LHCN-M2 (cell line): Measurements from ENCODE around the gene NKX1-2. TPM values are rescaled to one million over a fixed set of nuclear protein-coding genes. Genes with fewer than 3 reads are reported as not detected.

Experiments
- DNase-seq: peaks from one replicate; pipeline ENCODE4 v3.0.0-alpha.2; 2012; ENCODE audit warnings: low read depth
- total RNA-seq: library from RNA; depleted of rRNA; stranded (reverse); fragments of >200 nt; gene quantifications from 2 replicates; pipeline ENCODE4 v1.2.3, GENCODE V29; 2014

NKX1-2 gene
- total RNA-seq, 1 experiment from 2014 or later = not detected

GRCh38 chr10:124476043-124476725 is 26.3 kb upstream of the NKX1-2 start:
- DNase-seq = no peak

- no peak for DNase-seq
Observed at GRCh38 chr10:124474514-124475070, 24.8 kb upstream of the NKX1-2 start.

DNA sequence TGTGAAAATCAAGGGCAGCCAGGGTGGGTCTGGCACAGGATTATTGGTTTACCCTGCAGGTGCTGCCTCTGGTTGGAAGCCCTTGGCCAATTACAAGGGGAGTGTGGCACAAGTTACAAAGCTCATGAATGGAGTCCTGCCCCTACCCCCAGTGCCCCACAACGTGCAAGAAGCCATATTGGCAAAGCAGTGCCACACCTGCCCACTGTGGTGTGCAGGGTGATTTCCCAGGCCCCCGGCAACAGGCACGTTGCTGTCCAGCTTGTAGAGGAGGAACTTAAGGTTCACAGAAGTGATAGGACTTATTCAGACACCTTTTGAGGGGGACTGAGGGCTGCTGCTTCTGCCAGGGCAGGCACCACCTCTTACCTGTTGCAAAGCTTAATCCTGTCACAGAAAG is 23.2 kb upstream of the NKX1-2 start:
- DNase-seq = no peak

DNA sequence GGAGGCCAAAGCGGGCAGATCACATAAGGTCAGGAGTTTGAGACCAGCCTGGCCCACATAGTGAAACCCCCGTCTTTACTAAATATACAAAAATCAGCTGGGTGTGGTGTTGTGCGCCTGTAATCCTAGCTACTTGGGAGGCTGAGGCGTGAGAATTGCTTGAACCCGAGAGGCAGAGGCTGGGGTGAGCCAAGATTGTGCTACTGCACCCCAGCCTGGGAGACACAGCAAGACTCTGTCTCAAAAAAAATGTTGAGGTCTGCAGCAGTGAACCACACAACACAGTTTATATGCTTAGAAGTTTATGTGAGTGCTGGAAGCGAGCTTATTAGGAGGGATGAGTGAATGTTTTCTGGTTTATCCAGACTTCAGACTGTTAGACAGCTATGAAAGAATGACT is 22.2 kb upstream of the NKX1-2 start:
- no peak for DNase-seq

DNA sequence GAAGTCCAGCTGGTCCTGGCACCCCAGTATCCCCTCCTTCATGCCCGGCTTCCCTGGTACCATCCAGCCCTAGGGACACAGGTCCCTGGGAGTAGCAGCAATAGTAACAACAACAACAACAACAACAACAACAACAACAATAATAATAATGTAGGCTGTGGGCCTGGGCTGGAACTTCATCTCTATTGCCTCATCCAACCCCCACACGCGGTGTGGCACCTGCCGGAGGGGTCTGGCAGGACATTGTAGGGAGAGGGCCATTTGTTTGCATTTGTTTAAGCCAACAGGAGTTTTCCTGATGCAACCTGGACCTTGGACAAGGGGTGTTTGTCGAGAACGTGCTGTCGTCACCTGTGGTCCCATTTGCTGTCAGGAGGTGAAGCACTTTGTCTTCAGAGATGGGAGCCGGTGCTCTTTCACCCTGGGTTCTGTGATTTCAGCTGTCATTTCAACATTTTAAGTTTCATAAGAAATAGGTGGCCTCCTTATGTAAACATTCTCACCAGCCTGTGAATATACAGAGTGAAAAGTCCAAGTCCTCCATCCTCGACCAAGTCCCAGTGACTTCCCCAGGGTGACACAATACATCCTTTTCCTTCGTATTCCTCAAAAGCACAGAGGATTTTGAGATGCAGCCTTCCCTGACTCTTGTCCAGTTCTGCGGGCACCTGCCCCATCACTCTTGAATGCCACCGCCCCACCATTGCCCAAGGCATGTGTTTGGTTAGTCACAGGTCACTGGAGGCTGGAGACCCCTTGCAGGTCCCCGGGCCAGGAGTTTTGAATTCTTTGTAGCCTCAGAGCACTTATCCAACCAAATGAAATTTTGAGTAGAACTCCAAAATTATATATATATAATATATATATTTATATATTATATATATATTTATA is 21.0 kb upstream of the NKX1-2 start:
- no peak for DNase-seq

DNA sequence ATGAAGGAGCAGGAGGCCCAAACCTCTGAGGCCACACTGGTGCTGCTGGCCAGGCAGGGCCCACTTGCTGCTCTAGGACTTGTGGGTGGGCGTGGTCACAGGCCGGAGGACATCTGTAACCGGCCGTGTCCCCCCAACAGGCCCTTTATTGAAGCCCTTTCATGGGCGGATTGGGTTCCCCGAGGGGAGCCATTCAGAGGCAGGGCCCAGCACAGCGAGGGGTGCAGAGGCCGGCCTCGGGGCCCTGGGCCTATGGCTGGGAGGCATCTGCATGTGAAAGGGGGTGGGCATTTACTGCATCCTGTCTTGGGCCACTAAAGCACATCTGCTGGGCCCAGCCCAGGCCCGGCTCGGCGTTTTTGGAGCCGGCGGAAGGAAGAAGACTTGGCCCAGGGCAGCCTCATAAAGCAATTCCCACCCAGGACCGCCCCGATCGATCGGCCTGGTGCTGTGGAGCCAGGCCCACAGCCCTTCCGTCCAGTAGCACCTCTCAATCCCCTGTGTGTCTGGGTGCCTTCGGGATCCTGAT is 20.2 kb upstream of the NKX1-2 start:
- no peak for DNase-seq

DNA sequence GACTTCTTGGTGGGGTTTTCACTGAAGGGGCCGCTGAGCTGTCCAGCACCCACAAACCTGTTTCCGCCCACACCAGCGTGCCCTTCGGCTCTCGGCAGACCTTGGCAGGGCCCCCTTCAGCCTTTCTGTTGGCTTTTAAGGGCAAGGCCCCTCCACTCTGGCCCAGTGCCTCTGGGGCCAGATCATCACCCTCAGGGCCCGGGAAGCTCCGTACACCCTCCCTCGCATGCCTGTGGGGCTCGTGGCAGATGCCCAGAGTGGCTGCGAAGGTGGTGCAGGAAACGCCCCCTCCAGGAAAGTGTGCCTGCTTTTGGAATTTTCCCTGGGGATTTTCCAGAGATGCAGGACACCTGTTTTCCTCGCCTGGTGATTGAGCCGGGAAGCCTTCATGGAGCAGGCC is 18.8 kb upstream of the NKX1-2 start:
- DNase-seq = no peak

GRCh38 chr10:124467165-124467564 is 17.3 kb upstream of the NKX1-2 start:
- DNase-seq = peak; percentile 34

- no peak for DNase-seq
Observed at GRCh38 chr10:124465777-124466488, 16.1 kb upstream of the NKX1-2 start.

GRCh38 chr10:124465003-124465776 is 15.4 kb upstream of the NKX1-2 start:
- no peak for DNase-seq

DNA sequence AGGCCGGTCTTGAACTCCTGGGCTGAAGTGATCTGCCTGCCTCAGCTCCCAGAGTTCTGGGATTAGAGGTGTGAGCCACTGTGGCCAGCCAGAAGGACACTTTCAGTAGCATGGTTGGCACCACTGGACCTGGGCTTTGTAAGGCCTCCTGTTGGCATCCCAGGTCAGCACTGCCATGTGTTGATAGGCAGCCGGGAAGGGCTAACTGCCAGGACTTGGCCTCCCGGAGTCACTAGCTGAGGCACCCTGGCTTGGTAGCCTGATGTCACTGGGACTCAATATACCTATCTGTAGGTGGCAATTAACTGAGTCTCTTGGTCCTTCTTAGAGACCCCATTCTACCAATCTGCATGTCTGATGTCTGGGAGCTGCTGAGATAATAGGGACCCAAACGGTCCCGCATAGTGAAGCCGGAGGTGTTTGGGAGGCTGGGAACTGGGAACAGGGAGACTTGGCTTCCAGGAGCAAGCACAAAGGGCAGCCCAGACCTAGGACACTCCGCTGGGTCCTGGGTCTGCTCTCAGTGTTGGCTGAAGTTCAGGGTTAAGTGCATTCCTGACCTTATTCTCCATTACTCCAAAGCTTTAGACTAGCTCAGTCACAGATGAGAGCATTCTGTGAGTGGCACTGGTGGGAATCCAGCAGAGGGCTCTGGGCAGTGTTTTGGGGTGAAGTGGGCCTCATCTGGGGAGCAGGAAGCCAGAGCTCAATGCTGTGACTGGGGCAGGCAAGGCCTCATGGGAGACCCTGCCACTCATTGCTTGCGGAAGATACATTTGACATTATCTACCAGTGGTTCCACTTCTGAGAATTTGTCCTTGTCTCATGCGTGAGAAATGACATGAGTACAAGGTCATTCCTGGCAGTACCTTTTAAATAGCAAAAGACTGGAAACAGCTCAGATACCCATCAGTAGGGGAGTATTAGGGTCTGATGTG is 14.5 kb upstream of the NKX1-2 start:
- no peak for DNase-seq

GRCh38 chr10:124462348-124462695 is 12.5 kb upstream of the NKX1-2 start:
- DNase-seq = no peak

GRCh38 chr10:124461642-124462347 is 12.0 kb upstream of the NKX1-2 start, which contains the start of gene LHPP:
Gene LHPP (plus strand): TSS chr10:124461823. CDS start chr10:124461863, 40 bp downstream.
- peak; percentile 78 for DNase-seq

GRCh38 chr10:124460144-124460543 is 10.3 kb upstream of the NKX1-2 start:
- DNase-seq = no peak

GRCh38 chr10:124459395-124459794 is 9.6 kb upstream of the NKX1-2 start:
- DNase-seq = no peak

GRCh38 chr10:124458889-124459288 is 9.1 kb upstream of the NKX1-2 start:
- no peak for DNase-seq

GRCh38 chr10:124458473-124458872 is 8.6 kb upstream of the NKX1-2 start:
- DNase-seq = no peak

GRCh38 chr10:124455441-124455840 is 5.6 kb upstream of the NKX1-2 start:
- DNase-seq = no peak

- no peak for DNase-seq
Observed at GRCh38 chr10:124453960-124454610, 4.2 kb upstream of the NKX1-2 start.
